H9 (cell line): Measurements from ENCODE around the gene FBXO31. TPM values are rescaled to one million over a fixed set of nuclear protein-coding genes. Genes with fewer than 3 reads are reported as not detected.
A peak's percentile ranks its signal among the peaks of the same experiment; 100 is the strongest.

Source experiments
- DNase-seq: peaks from one replicate; pipeline ENCODE4 v3.0.0-alpha.2; 2017
- H2AFZ ChIP-seq: one replicate; pipeline ENCODE4 v1.6.1; 2013; ENCODE audit warnings: mild to moderate bottlenecking, low read length, control low read depth, moderate library complexity
- H2AK5ac ChIP-seq: 2 replicates; pipeline ENCODE4 v1.6.1; 2013; ENCODE audit warnings: low read length, control low read depth, mixed read lengths; ENCODE audit not compliant: insufficient read length
- H2BK120ac ChIP-seq: one replicate; pipeline ENCODE4 v1.6.1; 2013; ENCODE audit warnings: low read depth, mild to moderate bottlenecking, low read length, control low read depth, inconsistent platforms; ENCODE audit not compliant: poor library complexity, severe bottlenecking
- H2BK12ac ChIP-seq: 2 replicates; pipeline ENCODE4 v1.6.1; 2013; ENCODE audit warnings: low read length, control low read depth, mixed read lengths, low read depth; ENCODE audit not compliant: insufficient read length
- H2BK15ac ChIP-seq: 2 replicates; pipeline ENCODE4 v1.6.1; 2013; ENCODE audit warnings: low read depth, low read length, control low read depth
- H2BK20ac ChIP-seq: one replicate; pipeline ENCODE4 v1.6.1; 2013; ENCODE audit warnings: low read depth, mild to moderate bottlenecking, low read length, control low read depth, inconsistent platforms; ENCODE audit not compliant: poor library complexity, severe bottlenecking
- H2BK5ac ChIP-seq: 2 replicates; pipeline ENCODE4 v1.6.1; 2013; ENCODE audit warnings: low read length, control low read depth, mixed read lengths; ENCODE audit not compliant: insufficient read length
- H3K14ac ChIP-seq: 2 replicates; pipeline ENCODE4 v1.6.1; 2013; ENCODE audit warnings: low read length, control low read depth; ENCODE audit not compliant: insufficient read depth
- H3K18ac ChIP-seq: 2 replicates; pipeline ENCODE4 v1.6.1; 2013; ENCODE audit warnings: low read depth, mild to moderate bottlenecking, mixed read lengths, low read length, control low read depth; ENCODE audit not compliant: insufficient read length
- H3K23ac ChIP-seq: 2 replicates; pipeline ENCODE4 v1.6.1; 2013; ENCODE audit warnings: low read length, control low read depth, mixed read lengths, low read depth; ENCODE audit not compliant: insufficient read length
- H3K23me2 ChIP-seq: 2 replicates; pipeline ENCODE4 v1.6.1; 2013; ENCODE audit warnings: low read depth, mild to moderate bottlenecking, mixed read lengths, low read length, control low read depth; ENCODE audit not compliant: insufficient read length, poor library complexity, severe bottlenecking
- H3K27ac ChIP-seq: 2 replicates; pipeline ENCODE4 v1.5.1; 2013; ENCODE audit warnings: low read length, control low read depth, mixed read lengths, low read depth; ENCODE audit not compliant: insufficient read length
- H3K27me3 ChIP-seq: 2 replicates; pipeline ENCODE4 v1.6.1; 2013; ENCODE audit warnings: low read length, control low read depth, inconsistent platforms; ENCODE audit not compliant: insufficient read depth
- H3K4ac ChIP-seq: 2 replicates; pipeline ENCODE4 v1.6.1; 2013; ENCODE audit warnings: low read depth, mild to moderate bottlenecking, control low read depth, inconsistent platforms, low read length, moderate library complexity
- H3K4me1 ChIP-seq: 2 replicates; pipeline ENCODE4 v1.6.1; 2013; ENCODE audit warnings: low read length, control low read depth, inconsistent platforms; ENCODE audit not compliant: insufficient read depth
- H3K4me2 ChIP-seq: 2 replicates; pipeline ENCODE4 v1.6.1; 2013; ENCODE audit warnings: low read length, control low read depth, mixed read lengths; ENCODE audit not compliant: insufficient read length, insufficient read depth
- H3K56ac ChIP-seq: 2 replicates; pipeline ENCODE4 v1.6.1; 2013; ENCODE audit warnings: low read depth, mild to moderate bottlenecking, mixed read lengths, low read length, control low read depth; ENCODE audit not compliant: insufficient read length
- H3K79me1 ChIP-seq: 2 replicates; pipeline ENCODE4 v1.6.1; 2013; ENCODE audit warnings: low read depth, mild to moderate bottlenecking, moderate library complexity, low read length, control low read depth, inconsistent platforms; ENCODE audit not compliant: insufficient read depth, poor library complexity, severe bottlenecking
- H3K79me2 ChIP-seq: 2 replicates; pipeline ENCODE4 v1.6.1; 2013; ENCODE audit warnings: low read length, control low read depth, inconsistent platforms; ENCODE audit not compliant: insufficient read depth
- H3K9ac ChIP-seq: 2 replicates; pipeline ENCODE4 v1.6.1; 2013; ENCODE audit warnings: low read length, control low read depth, mixed read lengths; ENCODE audit not compliant: insufficient read length; ENCODE audit errors: extremely low read depth
- H3K9me3 ChIP-seq: one replicate; pipeline ENCODE4 v1.6.1; 2013; ENCODE audit warnings: low read depth, low read length, inconsistent platforms; ENCODE audit not compliant: control insufficient read depth
- H3T11ph ChIP-seq: one replicate; pipeline ENCODE4 v1.6.1; 2013; ENCODE audit warnings: mild to moderate bottlenecking, low read length, control low read depth, inconsistent platforms
- H4K20me1 ChIP-seq: one replicate; pipeline ENCODE4 v1.6.1; 2013; ENCODE audit not compliant: control insufficient read depth, insufficient read length, insufficient read depth
- H4K5ac ChIP-seq: 2 replicates; pipeline ENCODE4 v1.6.1; 2013; ENCODE audit warnings: low read depth, mild to moderate bottlenecking, mixed read lengths, low read length, control low read depth; ENCODE audit not compliant: insufficient read length
- H4K8ac ChIP-seq: replicated peaks from 2 replicates; pipeline ENCODE4 v1.6.1; 2013; ENCODE audit warnings: low read length, control low read depth, mixed read lengths, low read depth; ENCODE audit not compliant: insufficient read length
- H4K91ac ChIP-seq: 2 replicates; pipeline ENCODE4 v1.6.1; 2013; ENCODE audit warnings: low read depth, mild to moderate bottlenecking, moderate library complexity, mixed read lengths, low read length, control low read depth; ENCODE audit not compliant: insufficient read length
- H3K27ac Mint-ChIP-seq, 3 experiments: 2 replicates in 2 of 3; 3 replicates in 1 of 3; pipeline ENCODE4 v1.8.0; 2020 to 2021; ENCODE audit warnings: mixed read lengths in 3 of 3, mild to moderate bottlenecking in 1 of 3, moderate library complexity in 1 of 3
- H3K27me3 Mint-ChIP-seq: 2 replicates; pipeline ENCODE4 v1.8.0; 2021; ENCODE audit warnings: low read depth, mild to moderate bottlenecking, moderate library complexity, mixed read lengths
- H3K36me3 Mint-ChIP-seq, 3 experiments: 2 replicates in 2 of 3; 3 replicates in 1 of 3; pipeline ENCODE4 v1.8.0; 2020 to 2021; ENCODE audit warnings: low read depth in 3 of 3, mixed read lengths in 3 of 3; ENCODE audit not compliant: insufficient read depth in 1 of 3
- H3K4me1 Mint-ChIP-seq, 2 experiments: 2 replicates each; pipeline ENCODE4 v1.8.0; 2020; ENCODE audit warnings: mixed read lengths in 2 of 2
- H3K4me3 Mint-ChIP-seq, 2 experiments: 2 replicates in 1 of 2; 3 replicates in 1 of 2; pipeline ENCODE4 v1.8.0; 2020 to 2021; ENCODE audit warnings: mild to moderate bottlenecking in 2 of 2, mixed read lengths in 2 of 2, moderate library complexity in 1 of 2
- H3K9me3 Mint-ChIP-seq, 2 experiments: 2 replicates in 1 of 2; 3 replicates in 1 of 2; pipeline ENCODE4 v1.8.0; 2020; ENCODE audit warnings: mild to moderate bottlenecking in 2 of 2, mixed read lengths in 2 of 2, moderate library complexity in 1 of 2
- CTCF ChIP-seq: fragments of 200-600 bp; sonication (generic); conservative IDR thresholded peaks from 3 replicates; pipeline ENCODE4 v1.8.0; 2021; ENCODE audit warnings: antibody characterized with exemption, mild to moderate bottlenecking
- WGBS: extraction: QIAGEN DNeasy Blood & Tissue Kit; methylation state at CpG from one replicate; pipeline ENCODE4 v1.1.7; 2013; ENCODE audit warnings: missing lambda C conversion rate, low lambda C conversion rate, mixed read lengths; ENCODE audit not compliant: insufficient read length; ENCODE audit errors: extremely low coverage; 5-methylcytosine and 5-hydroxymethylcytosine counted together
- total RNA-seq: library from RNA; stranded (reverse); gene quantifications from 2 replicates; pipeline ENCODE4 v1.2.1, GENCODE V29; 2021

FBXO31 gene
- total RNA-seq, 1 experiment from 2014 or later, result 24.2 TPM

DNA sequence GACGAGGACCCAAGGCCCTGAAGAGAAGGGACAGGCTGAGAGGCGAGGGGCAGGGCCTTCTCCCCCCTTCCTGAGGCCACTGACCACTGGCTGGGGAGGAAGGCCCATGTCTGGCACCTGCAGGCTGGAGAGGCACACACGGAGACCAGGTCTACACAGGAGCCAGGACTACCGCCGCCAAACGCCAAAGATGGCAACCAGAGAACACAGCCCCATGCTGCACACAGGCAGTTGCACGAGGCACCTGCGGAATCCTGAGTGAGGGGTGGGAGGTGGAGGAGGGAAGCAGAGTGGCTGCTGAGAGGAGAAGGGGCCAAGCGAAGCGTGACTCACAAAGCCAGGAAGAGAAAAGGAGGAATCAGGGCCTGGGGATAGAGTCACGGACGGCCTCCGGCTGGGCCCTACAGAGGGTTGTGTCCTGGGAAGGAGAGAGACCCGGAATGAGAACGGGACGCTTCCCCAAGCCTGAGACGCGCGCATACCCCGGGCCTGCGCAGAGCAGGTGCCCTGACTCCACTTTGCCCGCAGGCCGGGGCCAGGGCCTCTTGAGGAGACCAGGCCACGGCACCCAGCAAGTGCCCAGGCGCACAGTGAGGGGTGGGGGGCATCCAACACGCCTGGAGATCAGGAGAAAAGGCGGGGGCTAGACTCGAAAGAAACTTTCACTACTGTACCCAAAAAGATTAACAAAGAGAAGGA lies 37.7 kb downstream of the FBXO31 start:
- Histone ChIP-seq H2BK20ac (no peak overlapping the region), H2BK15ac (no peak overlapping the region), H3K27ac (no peak overlapping the region), H2BK12ac (no peak overlapping the region), H4K91ac (no peak overlapping the region), H3K56ac (no peak overlapping the region), H3K4me2 (no peak overlapping the region), H3K4ac (no peak overlapping the region), H3K14ac (no peak overlapping the region), H3K18ac (no peak overlapping the region), H3K23ac (no peak overlapping the region), H3K79me2 (no peaks in the 10 kb centered on the region), H3T11ph (no peak overlapping the region), H3K9ac (no peak overlapping the region), H2AFZ (no peak overlapping the region), H3K23me2 (no peaks in the 10 kb centered on the region), H2BK120ac (no peak overlapping the region), H4K8ac (no peak overlapping the region), H3K9me3 (no peaks in the 10 kb centered on the region), H4K20me1 (no peaks in the 10 kb centered on the region), H3K4me1 (no peaks in the 10 kb centered on the region; the same call in 1 of the 2 replicates), H2BK5ac (no peak overlapping the region), H4K5ac (no peak overlapping the region), H3K79me1 (peaks cover 3% of the 10 kb centered on the region), H3K27me3 (no peaks in the 10 kb centered on the region), H2AK5ac (no peak overlapping the region)
- no peak for DNase-seq
- TF ChIP-seq CTCF, result no peak
- Mint-ChIP-seq H3K4me1 (peaks cover 9 to 29% of the 10 kb centered on the region in 2 experiments), H3K27ac (peak overlapping the region; percentile 3 to 93 (median 80); a peak in 6 of 7 replicates), H3K36me3 (peaks cover 5 to 17% (median 6%) of the 10 kb centered on the region in 3 experiments; a peak in 6 of 7 replicates), H3K4me3 (no peak overlapping the region), H3K27me3 (no peaks in the 10 kb centered on the region), H3K9me3 (no peaks in the 10 kb centered on the region)
- no CpG with 5 or more reads among the region's 28 CpGs for WGBS
